ENCODE results near the gene CD226.

- TF ChIP-seq ATF7 (IDR thresholded peaks at IDR 0.05) (no peak), ATF7 (CRISPR knock-in tag; IDR thresholded peaks at IDR 0.05) (no peak), WIZ (CRISPR knock-in tag; IDR thresholded peaks at IDR 0.05) (no peak), ZBTB21 (CRISPR knock-in tag; IDR thresholded peaks at IDR 0.05) (no peak), TGIF2 (CRISPR knock-in tag; IDR thresholded peaks at IDR 0.05) (no peak), KDM4B (CRISPR knock-in tag; IDR thresholded peaks at IDR 0.05) (no peak), NFIB (CRISPR knock-in tag; IDR thresholded peaks at IDR 0.05; ENCODE audit: borderline replicate concordance) (no peak), SETDB1 (CRISPR knock-in tag; IDR thresholded peaks at IDR 0.05; ENCODE audit: borderline replicate concordance) (no peak), MAX (IDR thresholded peaks at IDR 0.05) (no peak), NCOA2 (CRISPR knock-in tag; IDR thresholded peaks at IDR 0.05) (no peak), MIER3 (CRISPR knock-in tag; IDR thresholded peaks at IDR 0.05; ENCODE audit: borderline replicate concordance) (no peak), ZNF138 (CRISPR knock-in tag; IDR thresholded peaks at IDR 0.05; ENCODE audit: low read depth) (no peak), ZNF263 (CRISPR knock-in tag; IDR thresholded peaks at IDR 0.05) (no peak), EZH2 (conservative IDR thresholded peaks at IDR 0.05; ENCODE audit: low read depth, low read length) (no peak)
These were observed 4.7 kb downstream of the CD226 start for GRCh38 chr18:69943021-69943420.
